ENCODE data around the gene SMIM38. TPM values are rescaled to one million over a fixed set of nuclear protein-coding genes. Genes with fewer than 3 reads are reported as not detected.

Gene SMIM38
- total and polyA plus RNA-seq, 3 experiments from 2014 or later: 1.4 to 1.8 TPM; not detected in 1

GRCh38 chr11:69187540-69188065, 31.9 kb downstream of the SMIM38 start:
- peak in 1 of 5 donors; percentile 7 for DNase-seq
- H3K36me3 ChIP-seq (ENCODE audit: insufficient read depth, low read length): no peaks in the 10 kb centered on the region
- no peak overlapping the region for H3K4me3 ChIP-seq (ENCODE audit: low read length)
- Mint-ChIP-seq H3K4me3 (no peak overlapping the region), H3K9me3 (peaks cover 4 to 11% (median 8%) of the 10 kb centered on the region in 5 donors), H3K36me3 (peaks cover 0 to 9% (median 3%) of the 10 kb centered on the region in 3 donors), H3K27ac (no peak overlapping the region), H3K27me3 (peaks cover 14 to 19% of the 10 kb centered on the region in 2 donors), H3K4me1 (peaks cover 0 to 1% (median 0%) of the 10 kb centered on the region in 3 donors)
- no peaks in the 10 kb centered on the region for H3K4me1 ChIP-seq (ENCODE audit: insufficient read depth, low read length)
- no peaks in the 10 kb centered on the region for H3K9me3 ChIP-seq (ENCODE audit: low read length)
- H3K27ac ChIP-seq (ENCODE audit: low read depth, low read length): no peak overlapping the region
- H3K27me3 ChIP-seq (ENCODE audit: insufficient read depth, low read length, poor library complexity, severe bottlenecking): no peaks in the 10 kb centered on the region
- ChIA-PET POLR2A (no interaction called here), CTCF (no interaction called here)

- no peak overlapping the region for H3K27ac Mint-ChIP-seq
- POLR2A ChIA-PET: no interaction called here
- H3K36me3 Mint-ChIP-seq: peaks cover 0 to 9% (median 3%) of the 10 kb centered on the region in 3 donors
- Histone ChIP-seq H3K36me3 (ENCODE audit: insufficient read depth, low read length) (no peaks in the 10 kb centered on the region), H3K4me3 (ENCODE audit: low read length) (no peak overlapping the region), H3K9me3 (ENCODE audit: low read length) (no peaks in the 10 kb centered on the region), H3K27ac (ENCODE audit: low read depth, low read length) (no peak overlapping the region), H3K27me3 (ENCODE audit: insufficient read depth, low read length, poor library complexity, severe bottlenecking) (no peaks in the 10 kb centered on the region), H3K4me1 (ENCODE audit: insufficient read depth, low read length) (no peaks in the 10 kb centered on the region)
- CTCF ChIA-PET: no interaction called here
- H3K27me3 Mint-ChIP-seq: peaks cover 20 to 23% of the 10 kb centered on the region in 2 donors
- no peak for DNase-seq
- H3K4me1 Mint-ChIP-seq: peaks cover 0 to 1% (median 0%) of the 10 kb centered on the region in 3 donors
- H3K9me3 Mint-ChIP-seq: peaks cover 4 to 13% (median 8%) of the 10 kb centered on the region in 5 donors
- H3K4me3 Mint-ChIP-seq: no peak overlapping the region
Measured at GRCh38 chr11:69189059-69189458, 33.3 kb downstream of the SMIM38 start.

DNA sequence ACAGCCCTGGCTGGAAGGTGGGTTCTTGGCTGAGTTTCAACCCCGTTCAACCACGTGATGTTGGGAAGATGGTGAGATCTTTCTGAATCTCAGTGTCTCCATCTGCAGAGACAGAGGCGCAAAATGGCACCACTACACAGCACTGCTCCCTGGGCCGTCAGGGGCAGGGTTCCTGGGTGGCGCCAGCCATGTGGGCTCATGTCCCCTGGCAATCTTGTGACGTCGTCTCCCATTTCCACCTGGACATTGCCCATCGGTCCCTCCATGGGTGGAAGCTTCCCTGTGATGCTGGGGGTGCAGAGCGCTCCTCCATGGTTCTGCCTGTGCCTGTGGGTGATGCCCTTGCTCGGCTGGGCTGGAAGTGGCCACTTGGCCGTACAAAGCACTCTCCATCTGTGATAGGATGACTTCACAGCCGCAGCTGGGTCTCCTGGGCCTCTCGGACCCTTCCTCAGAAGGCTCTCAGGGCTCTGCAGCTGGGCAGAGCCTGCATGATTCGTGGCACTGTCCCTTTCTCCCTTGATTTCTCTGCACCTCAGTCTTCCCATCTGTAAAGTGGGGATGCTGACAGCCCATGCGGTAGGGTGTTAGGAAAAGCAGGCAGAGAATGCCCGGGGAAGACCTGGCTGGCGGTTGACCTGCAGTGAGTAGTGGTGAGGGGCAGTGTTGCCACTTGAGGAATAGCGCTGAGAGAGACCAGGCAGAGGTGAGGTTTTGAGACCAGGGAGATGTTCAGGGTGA, 35.2 kb downstream of the SMIM38 start:
- ChIA-PET CTCF (no interaction called here), POLR2A (no interaction called here)
- H3K9me3 ChIP-seq (ENCODE audit: low read length): no peaks in the 10 kb centered on the region
- Mint-ChIP-seq H3K9me3 (peaks cover 4 to 13% (median 8%) of the 10 kb centered on the region in 5 donors), H3K27ac (no peak overlapping the region), H3K36me3 (peaks cover 0 to 9% (median 3%) of the 10 kb centered on the region in 3 donors), H3K4me1 (peaks cover 0 to 1% (median 0%) of the 10 kb centered on the region in 3 donors), H3K4me3 (no peak overlapping the region), H3K27me3 (peaks cover 17 to 21% of the 10 kb centered on the region in 2 donors)
- no peak overlapping the region for H3K27ac ChIP-seq (ENCODE audit: low read depth, low read length)
- no peaks in the 10 kb centered on the region for H3K4me1 ChIP-seq (ENCODE audit: insufficient read depth, low read length)
- H3K4me3 ChIP-seq (ENCODE audit: low read length): no peak overlapping the region
- H3K36me3 ChIP-seq (ENCODE audit: insufficient read depth, low read length): no peaks in the 10 kb centered on the region
- H3K27me3 ChIP-seq (ENCODE audit: insufficient read depth, low read length, poor library complexity, severe bottlenecking): no peaks in the 10 kb centered on the region
- DNase-seq: no peak

DNA sequence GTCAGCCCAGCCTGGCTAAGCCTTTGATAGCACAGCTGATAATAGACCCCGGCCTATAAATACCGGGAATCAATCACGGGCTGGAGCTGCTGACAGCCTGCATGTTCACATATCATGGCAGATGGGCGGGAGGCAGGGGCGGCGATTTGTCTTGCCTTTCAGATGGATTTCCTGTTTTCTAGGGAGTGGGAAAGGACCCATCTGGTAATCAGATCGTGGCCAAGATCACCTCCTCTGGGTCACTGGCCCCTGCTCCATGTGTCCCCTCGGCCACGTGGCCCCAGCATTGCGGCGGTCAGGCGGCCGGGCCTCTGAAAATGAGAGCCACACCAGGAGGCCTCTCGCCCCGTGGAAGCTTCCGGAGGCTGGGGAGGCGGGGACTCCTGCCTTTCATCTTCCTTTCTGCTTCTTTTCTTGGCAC, 36.6 kb downstream of the SMIM38 start:
- Mint-ChIP-seq H3K36me3 (peaks cover 0 to 9% (median 3%) of the 10 kb centered on the region in 3 donors), H3K9me3 (peaks cover 4 to 13% (median 8%) of the 10 kb centered on the region in 5 donors), H3K4me1 (peaks cover 0 to 1% (median 0%) of the 10 kb centered on the region in 3 donors), H3K4me3 (no peak overlapping the region), H3K27me3 (peaks cover 14 to 17% of the 10 kb centered on the region in 2 donors), H3K27ac (no peak overlapping the region)
- Histone ChIP-seq H3K27me3 (ENCODE audit: insufficient read depth, low read length, poor library complexity, severe bottlenecking) (no peaks in the 10 kb centered on the region), H3K4me3 (ENCODE audit: low read length) (no peak overlapping the region), H3K9me3 (ENCODE audit: low read length) (no peaks in the 10 kb centered on the region), H3K27ac (ENCODE audit: low read depth, low read length) (no peak overlapping the region), H3K4me1 (ENCODE audit: insufficient read depth, low read length) (no peaks in the 10 kb centered on the region), H3K36me3 (ENCODE audit: insufficient read depth, low read length) (no peaks in the 10 kb centered on the region)
- CTCF ChIA-PET: no interaction called here
- peak in 1 of 5 donors; percentile 9 for DNase-seq
- POLR2A ChIA-PET: no interaction called here

DNA sequence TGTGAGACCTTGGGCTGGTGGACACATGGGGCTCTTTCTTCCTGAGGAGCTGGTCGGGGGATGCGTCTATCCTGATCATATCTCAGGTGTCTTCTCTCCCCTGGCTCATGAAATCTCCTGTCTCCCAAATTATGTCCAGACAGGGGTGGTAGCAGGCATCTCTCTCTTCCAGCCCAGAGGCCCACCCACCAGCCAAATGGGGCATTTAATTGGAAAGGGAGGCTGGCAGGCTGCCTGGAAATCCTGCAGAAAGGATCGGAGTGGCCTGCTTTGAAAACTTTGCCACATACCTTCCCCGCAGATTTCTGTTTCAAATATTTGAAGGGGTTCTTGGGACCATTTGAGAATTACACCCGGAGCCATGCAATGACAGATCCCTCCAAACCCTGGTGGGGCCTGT, 37.4 kb downstream of the SMIM38 start:
- H3K9me3 ChIP-seq (ENCODE audit: low read length): no peaks in the 10 kb centered on the region
- Mint-ChIP-seq H3K27me3 (peaks cover 8 to 16% of the 10 kb centered on the region in 2 donors), H3K36me3 (peaks cover 0 to 6% (median 3%) of the 10 kb centered on the region in 3 donors), H3K4me3 (no peak overlapping the region), H3K4me1 (peaks cover 0 to 1% (median 0%) of the 10 kb centered on the region in 3 donors), H3K27ac (no peak overlapping the region), H3K9me3 (peaks cover 0 to 9% (median 5%) of the 10 kb centered on the region in 5 donors)
- no peaks in the 10 kb centered on the region for H3K27me3 ChIP-seq (ENCODE audit: insufficient read depth, low read length, poor library complexity, severe bottlenecking)
- H3K4me1 ChIP-seq (ENCODE audit: insufficient read depth, low read length): no peaks in the 10 kb centered on the region
- no peak for DNase-seq
- H3K27ac ChIP-seq (ENCODE audit: low read depth, low read length): no peak overlapping the region
- ChIA-PET POLR2A (no interaction called here), CTCF (no interaction called here)
- H3K4me3 ChIP-seq (ENCODE audit: low read length): no peak overlapping the region
- no peaks in the 10 kb centered on the region for H3K36me3 ChIP-seq (ENCODE audit: insufficient read depth, low read length)

GRCh38 chr11:69193629-69194028, 37.9 kb downstream of the SMIM38 start:
- Mint-ChIP-seq H3K27ac (no peak overlapping the region), H3K9me3 (peaks cover 0 to 8% (median 5%) of the 10 kb centered on the region in 5 donors), H3K4me3 (no peak overlapping the region), H3K36me3 (peaks cover 0 to 6% (median 3%) of the 10 kb centered on the region in 3 donors), H3K27me3 (peaks cover 5 to 13% of the 10 kb centered on the region in 2 donors), H3K4me1 (peaks cover 0 to 1% (median 0%) of the 10 kb centered on the region in 3 donors)
- no peak for DNase-seq
- Histone ChIP-seq H3K4me1 (ENCODE audit: insufficient read depth, low read length) (no peaks in the 10 kb centered on the region), H3K27me3 (ENCODE audit: insufficient read depth, low read length, poor library complexity, severe bottlenecking) (no peaks in the 10 kb centered on the region), H3K36me3 (ENCODE audit: insufficient read depth, low read length) (no peaks in the 10 kb centered on the region), H3K9me3 (ENCODE audit: low read length) (no peaks in the 10 kb centered on the region), H3K27ac (ENCODE audit: low read depth, low read length) (no peak overlapping the region), H3K4me3 (ENCODE audit: low read length) (no peak overlapping the region)
- ChIA-PET POLR2A (no interaction called here), CTCF (no interaction called here)

- Histone ChIP-seq H3K4me3 (ENCODE audit: low read length) (no peak overlapping the region), H3K27me3 (ENCODE audit: insufficient read depth, low read length, poor library complexity, severe bottlenecking) (no peaks in the 10 kb centered on the region), H3K9me3 (ENCODE audit: low read length) (no peaks in the 10 kb centered on the region), H3K4me1 (ENCODE audit: insufficient read depth, low read length) (no peaks in the 10 kb centered on the region), H3K36me3 (ENCODE audit: insufficient read depth, low read length) (no peaks in the 10 kb centered on the region), H3K27ac (ENCODE audit: low read depth, low read length) (no peak overlapping the region)
- ChIA-PET CTCF (no interaction called here), POLR2A (no interaction called here)
- peaks cover 0 to 3% (median 0%) of the 10 kb centered on the region in 5 donors for H3K9me3 Mint-ChIP-seq
- H3K36me3 Mint-ChIP-seq: no peaks in the 10 kb centered on the region
- DNase-seq: no peak
- no peak overlapping the region for H3K27ac Mint-ChIP-seq
- H3K4me3 Mint-ChIP-seq: no peak overlapping the region
- peaks cover 0 to 1% (median 0%) of the 10 kb centered on the region in 3 donors for H3K4me1 Mint-ChIP-seq
- H3K27me3 Mint-ChIP-seq: peaks cover 5 to 14% of the 10 kb centered on the region in 2 donors
Measured at GRCh38 chr11:69194396-69194795, 38.7 kb downstream of the SMIM38 start.

DNA sequence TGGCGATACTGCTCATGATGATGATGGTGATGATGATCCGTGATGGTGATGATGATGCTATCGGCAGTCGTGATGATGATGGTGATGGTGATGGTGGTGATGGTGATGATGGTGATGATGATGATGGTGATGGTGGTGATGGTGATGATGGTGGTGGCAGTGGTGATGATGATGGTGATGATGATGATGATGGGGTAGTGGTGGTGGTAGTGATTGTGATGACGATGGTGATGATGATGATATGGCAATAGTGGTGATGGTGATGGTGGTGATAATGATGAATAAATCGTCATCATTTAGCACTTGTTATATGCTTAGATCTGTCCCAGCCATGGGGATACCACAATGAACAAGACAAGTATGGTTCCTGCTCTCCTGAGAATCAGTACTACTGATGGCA, 39.2 kb downstream of the SMIM38 start:
- ChIA-PET POLR2A (no interaction called here), CTCF (no interaction called here)
- DNase-seq: no peak
- Mint-ChIP-seq H3K9me3 (peaks cover 0 to 3% (median 0%) of the 10 kb centered on the region in 5 donors), H3K27me3 (peaks cover 7 to 15% of the 10 kb centered on the region in 2 donors), H3K36me3 (no peaks in the 10 kb centered on the region), H3K4me3 (no peak overlapping the region), H3K4me1 (peaks cover 0 to 1% (median 0%) of the 10 kb centered on the region in 3 donors), H3K27ac (no peak overlapping the region)
- H3K36me3 ChIP-seq (ENCODE audit: insufficient read depth, low read length): no peaks in the 10 kb centered on the region
- H3K4me3 ChIP-seq (ENCODE audit: low read length): no peak overlapping the region
- H3K27me3 ChIP-seq (ENCODE audit: insufficient read depth, low read length, poor library complexity, severe bottlenecking): no peaks in the 10 kb centered on the region
- H3K27ac ChIP-seq (ENCODE audit: low read depth, low read length): no peak overlapping the region
- no peaks in the 10 kb centered on the region for H3K9me3 ChIP-seq (ENCODE audit: low read length)
- H3K4me1 ChIP-seq (ENCODE audit: insufficient read depth, low read length): no peaks in the 10 kb centered on the region
